HepG2 (cell line): Measurements from ENCODE around the gene NSL1. TPM values are rescaled to one million over a fixed set of nuclear protein-coding genes. Genes with fewer than 3 reads are reported as not detected.

Experiments used
- AHDC1 ChIP-seq: sonication (generic); formaldehyde crosslinking; IDR thresholded peaks from 2 replicates; pipeline ENCODE4 v1.5.1; 2020; ENCODE audit warnings: mild to moderate bottlenecking, missing genetic modification reagents, borderline replicate concordance
- BCL3 ChIP-seq: sonication (generic); formaldehyde crosslinking; IDR thresholded peaks from 2 replicates; pipeline ENCODE4 v1.5.1; 2020; ENCODE audit warnings: mild to moderate bottlenecking, missing genetic modification reagents, moderate library complexity
- BCL6 ChIP-seq: IDR thresholded peaks from 2 replicates; pipeline ENCODE4 v1.6.1; 2016; ENCODE audit warnings: missing genetic modification reagents, missing compliant biosample characterization
- BCLAF1 ChIP-seq: fragments of 450-650 bp; IDR thresholded peaks from 2 replicates; pipeline ENCODE4 v1.6.1; 2017; ENCODE audit warnings: mild to moderate bottlenecking
- HBP1 ChIP-seq: IDR thresholded peaks from 2 replicates; pipeline ENCODE4 v1.6.1; 2016; ENCODE audit warnings: low read depth, control low read depth
- ISL2 ChIP-seq: sonication (generic); formaldehyde crosslinking; IDR thresholded peaks from 2 replicates; pipeline ENCODE4 v1.5.0; 2020; ENCODE audit warnings: missing genetic modification reagents
- KAT8 ChIP-seq: IDR thresholded peaks from 2 replicates; pipeline ENCODE4 v1.6.1; 2016; ENCODE audit warnings: missing genetic modification reagents, missing compliant biosample characterization
- KDM1A ChIP-seq: IDR thresholded peaks from 2 replicates; pipeline ENCODE4 v1.6.1; 2016; ENCODE audit warnings: missing compliant biosample characterization
- KDM4B ChIP-seq: sonication (generic); formaldehyde crosslinking; IDR thresholded peaks from 2 replicates; pipeline ENCODE4 v1.4.0; 2020; ENCODE audit warnings: missing genetic modification reagents
- MAX ChIP-seq: IDR thresholded peaks from 2 replicates; pipeline ENCODE4 v1.6.1; 2012; ENCODE audit warnings: inconsistent platforms
- MEIS2 ChIP-seq: sonication (generic); formaldehyde crosslinking; IDR thresholded peaks from 2 replicates; pipeline ENCODE4 v1.9.0; 2021; ENCODE audit warnings: mild to moderate bottlenecking, missing genetic modification reagents
- POLR2G ChIP-seq: fragments of 200-400 bp; formaldehyde crosslinking; IDR thresholded peaks from 2 replicates; pipeline ENCODE4 v1.6.1; 2018; ENCODE audit warnings: mild to moderate bottlenecking, low read depth, low read length, moderate library complexity
- SALL1 ChIP-seq: sonication (generic); formaldehyde crosslinking; IDR thresholded peaks from 2 replicates; pipeline ENCODE4 v1.8.0; 2022; ENCODE audit warnings: mild to moderate bottlenecking, missing genetic modification reagents
- SNAI1 ChIP-seq: sonication (generic); formaldehyde crosslinking; IDR thresholded peaks from 2 replicates; pipeline ENCODE4 v1.5.0; 2020; ENCODE audit warnings: mild to moderate bottlenecking, missing genetic modification reagents, borderline replicate concordance
- SOX5 ChIP-seq: IDR thresholded peaks from 2 replicates; pipeline ENCODE4 v1.6.1; 2016; ENCODE audit warnings: borderline replicate concordance
- SP5 ChIP-seq: IDR thresholded peaks from 2 replicates; pipeline ENCODE4 v1.6.1; 2016; ENCODE audit warnings: low read depth, borderline replicate concordance
- TAF1 ChIP-seq: sonication (generic); formaldehyde crosslinking; IDR thresholded peaks from 2 replicates; pipeline ENCODE4 v1.4.0; 2020; ENCODE audit warnings: missing genetic modification reagents
- TCF12 ChIP-seq, 2 experiments: fragments of 450-650 bp in 1 of 2; sonication (generic) in 1 of 2; formaldehyde crosslinking in 1 of 2; IDR thresholded peaks; 2 replicates each; pipeline versions ENCODE4 v1.6.1 to v1.8.0; 2017 to 2022; ENCODE audit warnings: antibody characterized with exemption in 1 of 2, mild to moderate bottlenecking in 1 of 2, missing genetic modification reagents in 1 of 2, moderate library complexity in 1 of 2
- ZNF33A ChIP-seq: sonication (generic); formaldehyde crosslinking; IDR thresholded peaks from 2 replicates; pipeline ENCODE4 v1.5.1; 2020; ENCODE audit warnings: missing genetic modification reagents, mild to moderate bottlenecking, moderate library complexity, borderline replicate concordance
- ZNF605 ChIP-seq: sonication (generic); formaldehyde crosslinking; IDR thresholded peaks from 2 replicates; pipeline ENCODE4 v1.8.0; 2022; ENCODE audit warnings: mild to moderate bottlenecking, missing genetic modification reagents
- polyA plus RNA-seq, 8 experiments: library from polyadenylated mRNA; depleted of rRNA in 3 of 8; stranded (reverse) in 7 of 8; unstranded in 1 of 8; fragments of >200 nt; fragmentation: Illumina TruSeq in 4 of 8; extraction: Trizol in 4 of 8; gene quantifications; 2 replicates each; pipeline versions ENCODE4 v1.2.1 to v1.2.3, GENCODE V29; 2011 to 2016; ENCODE audit warnings: low read depth in 4 of 8, missing spikeins in 1 of 8, mixed read lengths in 1 of 8; ENCODE audit not compliant: insufficient read depth in 1 of 8
- total RNA-seq, 5 experiments: library from RNA; depleted of rRNA; stranded (reverse); fragments of >200 nt; fragmentation: Illumina TruSeq; extraction: Trizol; gene quantifications; 2 replicates each; pipeline ENCODE4 v1.2.3, GENCODE V29; 2016; ENCODE audit warnings: low read depth in 1 of 5

Gene NSL1
- total and polyA plus RNA-seq, 2 of the 13 experiments (the other 11 are each of a cell fraction or from before 2014, with no cell fraction given): 34.5 to 77.4 TPM

GRCh38 chr1:212728606-212729005 is 63.0 kb downstream of the NSL1 start (continued):
- TF ChIP-seq POLR2G: peak; percentile 45; the same call in 1 of the 2 replicates
- TF ChIP-seq ISL2 (CRISPR knock-in tag): peak; percentile 59; the same call in 1 of the 2 replicates
- TF ChIP-seq KDM1A (CRISPR knock-in tag): no peak
- TF ChIP-seq TAF1 (CRISPR knock-in tag): no peak
- TF ChIP-seq ZNF605 (CRISPR knock-in tag): 0 out of 2 replicates have a peak, but pooled peaks have one; percentile 28
- TF ChIP-seq MEIS2 (CRISPR knock-in tag): no peak
- peak; percentile 88 for TF ChIP-seq SALL1 (CRISPR knock-in tag)
- TF ChIP-seq AHDC1: peak; percentile 89; the same call in 1 of the 2 replicates
- TF ChIP-seq SNAI1 (CRISPR knock-in tag): no peak
- no peak for TF ChIP-seq HBP1 (CRISPR knock-in tag)
- peak; percentile 62; the same call in 1 of the 2 replicates for TF ChIP-seq SOX5 (CRISPR knock-in tag)
- no peak for TF ChIP-seq BCL3 (CRISPR knock-in tag)
- TF ChIP-seq KAT8: 0 out of 2 replicates have a peak, but pooled peaks have one; percentile 21
- TF ChIP-seq MAX: no peak
- no peak for TF ChIP-seq TCF12 (IDR thresholded peaks at IDR 0.05)
- TF ChIP-seq TCF12 (CRISPR knock-in tag; IDR thresholded peaks at IDR 0.05): no peak
- TF ChIP-seq ZNF33A (CRISPR knock-in tag): no peak
- no peak for TF ChIP-seq BCLAF1
- no peak for TF ChIP-seq KDM4B (CRISPR knock-in tag)
- TF ChIP-seq BCL6 (CRISPR knock-in tag): peak; percentile 55; the same call in 1 of the 2 replicates
- TF ChIP-seq SP5 (CRISPR knock-in tag): peak; percentile 54; the same call in 1 of the 2 replicates
